Fibroblast of gingiva (primary cell): ENCODE measurements around the gene SPTA1.
"Not testable (repeated sequence)": the region's sequence is repeated elsewhere in the genome, so short reads cannot be mapped to it uniquely, and the experiment has no call there.

Source experiments
- DNase-seq: peaks from one replicate; pipeline ENCODE4 v3.0.0-alpha.2; 2011; ENCODE audit warnings: low read depth

The SPTA1 gene

GRCh38 chr1:158686111-158687009 is at the start of gene SPTA1:
SPTA1 (minus strand) TSS chr1:158686715; CDS start chr1:158686517, 198 bp downstream.
- DNase-seq: no peak

- DNase-seq: no peak
These were observed 49.3 kb upstream of the SPTA1 start for GRCh38 chr1:158735848-158736247.

DNA sequence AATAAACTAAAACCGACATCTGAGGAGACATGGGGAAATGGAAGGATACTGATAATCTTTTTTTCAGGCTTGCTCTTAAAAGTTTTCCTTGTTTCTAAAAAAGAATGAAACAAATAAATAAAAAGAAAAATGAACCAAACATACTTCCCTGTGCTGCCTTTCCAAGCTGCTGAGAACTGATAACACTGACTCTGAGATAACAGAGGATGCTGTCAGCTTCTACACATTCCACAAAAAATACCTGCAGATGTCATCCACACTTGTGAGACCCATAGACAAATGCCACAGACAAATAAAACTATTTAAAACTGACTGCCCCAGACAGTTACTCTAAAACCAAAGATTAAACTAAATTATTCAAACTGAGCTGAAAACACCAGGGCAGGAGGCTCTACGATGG is 46.0 kb upstream of the SPTA1 start:
- DNase-seq: no peak

GRCh38 chr1:158731707-158732106 is 45.2 kb upstream of the SPTA1 start:
- no peak for DNase-seq

DNA sequence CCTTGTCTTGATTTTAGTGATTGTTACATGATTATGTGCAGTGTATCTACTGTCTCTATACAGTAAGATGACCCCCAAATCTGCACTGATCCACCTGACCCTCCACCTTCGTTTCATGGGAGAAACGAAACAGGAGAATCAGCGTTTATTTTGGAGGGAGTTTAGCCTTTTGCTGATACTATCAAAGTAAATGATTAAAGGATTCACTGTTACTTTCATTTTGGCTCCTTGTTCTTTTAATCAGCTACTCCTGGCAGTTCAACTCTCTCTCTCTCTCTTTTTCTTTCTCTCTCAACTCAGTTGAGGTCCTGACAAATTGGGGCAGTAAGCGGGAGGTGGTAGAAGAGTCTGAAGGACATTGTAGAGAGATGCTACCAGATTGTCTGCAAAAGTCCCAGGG is 43.9 kb upstream of the SPTA1 start:
- DNase-seq: no peak

DNA sequence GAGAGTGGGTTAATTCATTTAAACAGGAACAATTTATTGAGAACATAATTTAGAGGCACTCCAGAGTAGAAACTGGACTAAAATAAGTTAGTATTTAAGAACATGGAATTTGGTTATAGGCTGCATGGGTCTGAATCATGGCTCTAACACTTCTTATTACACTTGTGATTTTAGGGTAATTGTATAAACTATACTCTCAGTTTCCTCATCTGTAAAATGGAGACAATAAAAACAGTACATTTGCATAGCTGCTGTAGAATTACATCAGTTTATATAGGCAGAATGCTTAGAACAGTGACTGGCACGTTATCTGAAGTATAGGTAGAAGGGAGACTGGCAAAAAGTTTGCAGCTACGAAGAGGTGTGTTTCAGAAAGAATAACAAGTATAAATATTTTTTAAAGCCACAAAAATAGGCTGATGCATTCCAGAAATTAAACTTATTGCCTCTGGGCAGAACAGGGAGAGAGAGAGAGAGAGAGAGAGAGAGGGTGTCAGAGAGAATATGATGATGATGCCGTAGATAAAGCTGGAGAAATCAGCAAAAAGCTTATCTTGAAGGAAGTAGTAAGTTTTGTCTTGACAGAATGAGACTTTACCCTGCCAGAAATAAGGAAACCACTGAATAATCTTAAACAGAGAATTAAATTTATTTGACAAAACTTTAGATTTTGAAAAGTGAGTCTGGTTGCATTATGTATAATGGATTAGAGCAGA is 42.2 kb upstream of the SPTA1 start:
- DNase-seq: no peak

DNA sequence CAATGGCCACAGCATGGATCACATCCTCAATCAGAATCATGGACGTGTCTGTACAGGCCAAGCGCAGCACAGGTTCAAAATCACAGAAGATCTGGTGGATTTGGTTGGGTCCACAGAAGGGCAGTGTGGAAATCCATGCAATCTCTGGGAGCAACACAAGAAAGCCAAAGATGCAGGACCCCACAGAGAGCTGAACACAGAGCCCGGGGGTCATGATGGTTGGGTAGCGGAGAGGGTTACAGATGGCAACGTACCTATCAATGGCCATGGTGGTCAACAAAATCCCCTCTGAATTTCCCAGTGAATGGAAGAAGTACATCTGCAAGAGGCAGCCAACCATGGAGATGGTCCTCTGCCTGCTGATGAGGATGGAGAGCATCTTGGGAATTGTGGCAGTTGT is 37.9 kb upstream of the SPTA1 start:
- no peak for DNase-seq

DNA sequence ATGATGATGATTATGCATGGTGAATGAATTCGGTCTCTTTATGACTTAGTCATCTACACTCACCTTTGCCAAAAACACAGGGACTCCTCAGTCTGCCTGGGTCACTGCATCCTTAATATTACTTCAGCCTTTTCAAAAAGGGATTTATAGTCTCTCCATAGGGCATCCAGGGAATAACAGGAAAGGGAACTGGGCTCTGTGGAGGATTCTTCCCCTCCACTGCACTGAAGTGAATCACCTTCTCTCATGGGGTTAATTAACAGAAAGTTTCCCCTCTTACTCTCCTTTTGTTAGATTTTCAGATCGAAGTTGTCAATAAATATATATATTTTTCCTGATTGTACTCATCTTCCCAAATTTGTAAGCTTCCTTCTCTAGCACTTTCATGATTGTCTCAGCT is 34.1 kb upstream of the SPTA1 start, which contains the start of gene OR6K3:
OR6K3 (minus strand) TSS at position 101 of the 400 bp plus-strand sequence. CDS start 2,605 bp downstream, outside the sequence.
- DNase-seq: no peak

DNA sequence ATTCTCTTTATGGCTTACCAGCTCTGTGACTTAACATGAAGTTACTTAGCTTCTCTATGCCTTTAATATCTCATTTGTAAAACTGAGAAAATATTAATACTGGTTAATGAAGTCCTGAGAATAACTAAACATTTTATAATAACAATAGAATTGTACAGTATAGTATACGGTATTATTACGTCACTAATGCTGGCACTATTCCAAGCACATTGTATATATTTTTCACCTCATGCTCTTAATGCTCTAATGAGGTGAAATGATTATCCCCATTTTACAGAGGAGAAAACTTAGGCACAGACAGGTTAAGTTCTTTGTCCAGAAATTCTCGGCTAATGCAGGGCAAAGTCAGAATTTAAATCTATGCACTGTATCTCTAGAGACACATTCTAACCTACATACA is 33.1 kb upstream of the SPTA1 start:
- no peak for DNase-seq

DNA sequence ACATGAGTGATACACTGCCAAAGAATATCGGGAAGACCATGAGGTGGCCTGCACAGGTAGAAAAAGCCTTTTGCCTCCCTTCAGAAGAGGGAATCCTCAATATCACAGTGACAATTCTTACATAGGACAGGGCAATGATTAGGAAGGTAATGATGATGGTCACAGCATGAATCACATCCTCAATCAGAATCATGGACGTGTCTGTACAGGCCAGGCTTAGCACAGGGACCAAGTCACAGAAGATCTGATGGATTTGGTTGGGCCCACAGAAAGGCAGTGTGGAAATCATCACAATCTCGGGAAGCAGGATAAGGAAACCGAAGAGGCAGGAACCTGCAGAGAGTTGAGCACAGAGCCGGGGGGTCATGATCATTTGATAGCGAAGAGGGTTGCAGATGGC is 30.8 kb upstream of the SPTA1 start:
- no peak for DNase-seq

DNA sequence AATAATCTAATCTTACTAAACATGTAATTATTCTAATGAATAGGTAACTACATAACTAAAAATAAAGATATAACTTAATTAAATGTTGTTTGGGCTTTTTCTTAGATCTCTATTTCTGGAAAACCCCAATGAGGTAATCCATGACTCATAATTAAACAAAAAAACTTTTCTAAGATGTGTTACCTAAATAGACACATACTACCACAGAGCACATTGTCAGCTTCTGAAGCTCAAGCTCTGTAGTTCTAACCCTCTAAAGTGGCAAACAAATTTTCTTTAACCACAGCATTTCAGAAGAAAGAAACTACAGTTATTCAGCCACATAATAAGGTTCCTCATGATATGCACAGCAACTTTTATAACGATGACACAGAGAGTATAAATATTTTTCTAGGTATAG is 29.8 kb upstream of the SPTA1 start:
- DNase-seq: no peak

- no peak for DNase-seq
These were observed 28.2 kb upstream of the SPTA1 start for GRCh38 chr1:158714754-158715153.

GRCh38 chr1:158711098-158711497 is 24.6 kb upstream of the SPTA1 start:
- no peak for DNase-seq

GRCh38 chr1:158706096-158706495 is 19.6 kb upstream of the SPTA1 start:
- DNase-seq: no peak

DNA sequence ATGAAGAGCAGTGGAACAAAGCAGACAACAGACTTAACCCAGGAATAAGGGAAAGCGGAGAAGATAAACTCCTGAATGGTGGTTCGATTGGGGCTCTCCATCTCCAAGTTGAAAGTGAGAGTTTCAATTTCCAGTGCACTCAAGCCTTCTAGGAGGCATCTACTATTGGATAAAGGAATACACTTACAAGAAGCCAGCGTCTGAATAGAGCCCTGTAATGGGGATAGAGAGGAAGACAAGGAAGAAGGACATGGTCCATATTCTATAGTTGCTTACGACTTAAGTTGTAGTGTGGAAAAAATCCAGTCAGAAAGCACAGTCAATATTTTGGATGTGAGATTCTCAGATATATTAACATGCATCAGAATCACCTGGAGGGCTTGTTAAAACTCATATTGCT is 14.0 kb upstream of the SPTA1 start, which contains the start of gene OR6K2:
OR6K2 (minus strand) TSS at position 101 of the 400 bp plus-strand sequence; CDS start at position 101, 0 bp downstream.
- DNase-seq: no peak

GRCh38 chr1:158694596-158694995 is 8.1 kb upstream of the SPTA1 start:
- no peak for DNase-seq

GRCh38 chr1:158692356-158692755 is 5.8 kb upstream of the SPTA1 start:
- no peak for DNase-seq

DNA sequence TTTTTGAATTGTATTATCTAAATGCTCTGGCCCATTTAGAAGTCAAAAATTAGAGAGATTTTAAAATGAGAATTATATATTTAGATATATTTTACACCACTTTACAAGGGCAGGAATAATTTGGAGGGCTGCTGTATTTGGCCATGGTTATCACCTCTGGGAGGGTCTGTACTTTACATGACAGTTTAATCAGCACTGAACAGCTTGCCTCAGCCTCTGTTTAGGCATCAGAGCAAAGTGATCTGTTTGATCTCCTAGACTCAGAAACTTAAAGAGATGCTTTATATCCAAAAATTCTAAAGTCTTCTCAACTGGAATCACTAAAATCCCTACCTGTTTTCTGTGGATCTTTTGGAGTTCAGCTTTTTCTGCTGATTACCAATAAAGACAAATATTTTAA is 5.4 kb upstream of the SPTA1 start:
- no peak for DNase-seq

- DNase-seq: not testable (repeated sequence)
These were observed 4.6 kb upstream of the SPTA1 start for GRCh38 chr1:158691149-158691548.

DNA sequence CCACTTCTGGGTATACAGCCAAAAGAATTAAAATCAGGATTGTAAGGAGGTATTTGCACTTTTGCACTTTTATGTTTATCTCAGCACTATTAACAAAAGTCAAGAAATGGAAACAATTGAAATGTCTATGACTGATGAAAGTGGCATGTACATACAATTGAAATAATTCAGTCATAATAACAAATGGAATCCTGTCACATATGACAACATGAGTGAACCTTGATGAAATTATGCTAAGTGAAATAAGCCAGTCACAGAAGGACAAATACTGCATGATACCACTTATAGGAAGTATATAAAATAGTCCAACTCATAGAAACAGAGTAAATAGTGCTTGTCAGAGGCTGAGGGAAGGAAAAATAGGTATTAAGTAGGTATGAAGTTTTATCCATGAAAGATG is 3.4 kb upstream of the SPTA1 start:
- no peak for DNase-seq

DNA sequence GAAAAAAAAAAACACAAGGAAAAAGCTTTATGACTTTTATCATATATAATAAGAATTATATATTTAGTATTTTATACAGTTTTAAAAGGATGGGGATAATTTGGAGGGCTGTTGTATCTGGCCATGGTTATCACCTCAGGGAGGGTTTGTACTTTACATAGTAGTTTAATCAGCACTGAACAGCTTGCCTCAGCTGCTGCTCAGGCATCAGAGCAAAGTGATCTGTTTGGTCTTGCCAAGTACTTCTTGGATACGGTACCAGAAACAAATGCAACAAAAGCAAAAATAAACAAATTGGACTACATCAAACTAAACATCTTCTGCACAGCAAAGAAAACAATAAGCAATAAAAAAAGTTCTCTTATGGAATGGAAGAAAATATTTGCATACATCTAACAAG is 2.6 kb upstream of the SPTA1 start:
- DNase-seq: no peak

- not testable (repeated sequence) for DNase-seq
These were observed 1.8 kb upstream of the SPTA1 start for GRCh38 chr1:158688343-158688742.

- no peak for DNase-seq
These were observed 522 bp upstream of the SPTA1 start for GRCh38 chr1:158687037-158687436.
